A172 (cell line): ENCODE results near the gene ZFAND3. TPM values are rescaled to one million over a fixed set of nuclear protein-coding genes. Genes with fewer than 3 reads are reported as not detected.

Source experiments
- DNase-seq: peaks from one replicate; pipeline ENCODE4 v3.0.0-alpha.2; 2015; ENCODE audit warnings: low spot score
- total RNA-seq: library from RNA; depleted of rRNA; stranded (reverse); fragments of >200 nt; shearing (Covaris generic); gene quantifications from 2 replicates; pipeline ENCODE4 v1.2.3, GENCODE V29; 2014

The ZFAND3 gene
- total RNA-seq, 1 experiment from 2014 or later = 10.0 TPM

DNA sequence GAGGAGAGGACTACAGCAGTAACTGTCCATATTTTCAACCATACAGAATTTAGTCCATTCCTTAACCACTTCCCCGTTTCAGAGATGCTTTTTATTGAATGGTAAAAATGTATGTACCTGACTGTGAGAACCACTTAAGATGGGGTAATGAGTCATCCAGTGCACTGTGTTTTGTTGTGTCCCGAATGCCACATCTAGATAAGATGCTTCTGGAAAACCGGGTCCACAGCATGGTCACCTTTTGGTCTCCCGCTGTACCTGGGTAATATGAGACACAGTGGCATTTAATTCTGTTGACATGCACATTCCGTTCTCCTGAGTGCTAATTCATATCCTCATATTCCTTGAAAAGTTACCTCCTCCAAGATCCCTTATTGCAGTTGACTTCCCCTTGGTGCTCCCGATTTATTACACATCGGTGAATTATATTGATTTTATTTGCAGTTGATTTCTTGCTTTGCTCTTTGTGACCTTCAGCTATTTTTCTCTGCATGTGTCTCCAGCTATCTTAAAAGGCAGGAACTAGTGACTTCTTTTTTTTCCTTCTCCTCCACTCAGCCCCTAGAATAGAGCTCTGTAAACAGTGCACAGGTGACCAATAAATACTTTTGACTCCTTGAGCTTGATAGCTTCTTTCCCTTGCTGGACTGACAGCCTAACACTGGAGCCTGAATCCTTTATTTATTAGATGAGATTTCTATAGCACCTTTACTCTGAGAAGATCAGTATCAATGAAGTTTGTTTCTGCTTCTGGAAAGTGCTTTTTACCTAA, 314.6 kb downstream of the ZFAND3 start:
- DNase-seq = no peak

GRCh38 chr6:38134704-38135088, 315.2 kb downstream of the ZFAND3 start:
- no peak for DNase-seq

DNA sequence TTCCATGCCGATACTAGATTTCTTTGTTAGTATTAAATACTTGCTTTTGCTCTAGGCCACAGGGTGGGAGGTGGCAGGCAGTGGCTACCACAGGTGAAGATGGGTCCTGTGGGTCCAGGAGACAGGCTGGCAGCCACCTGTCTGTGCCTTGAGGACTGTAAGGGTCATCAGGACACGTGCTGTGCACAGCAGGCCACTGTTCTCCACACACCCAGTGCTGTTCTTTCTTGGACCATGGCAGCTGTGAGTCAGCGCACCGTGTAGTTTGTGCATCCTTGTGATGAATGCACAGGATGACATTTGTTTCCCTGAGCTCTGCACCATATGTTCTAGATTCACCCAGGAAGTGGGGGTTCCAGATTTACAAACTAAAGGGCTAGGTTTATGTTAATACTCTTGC, 317.0 kb downstream of the ZFAND3 start:
- no peak for DNase-seq

DNA sequence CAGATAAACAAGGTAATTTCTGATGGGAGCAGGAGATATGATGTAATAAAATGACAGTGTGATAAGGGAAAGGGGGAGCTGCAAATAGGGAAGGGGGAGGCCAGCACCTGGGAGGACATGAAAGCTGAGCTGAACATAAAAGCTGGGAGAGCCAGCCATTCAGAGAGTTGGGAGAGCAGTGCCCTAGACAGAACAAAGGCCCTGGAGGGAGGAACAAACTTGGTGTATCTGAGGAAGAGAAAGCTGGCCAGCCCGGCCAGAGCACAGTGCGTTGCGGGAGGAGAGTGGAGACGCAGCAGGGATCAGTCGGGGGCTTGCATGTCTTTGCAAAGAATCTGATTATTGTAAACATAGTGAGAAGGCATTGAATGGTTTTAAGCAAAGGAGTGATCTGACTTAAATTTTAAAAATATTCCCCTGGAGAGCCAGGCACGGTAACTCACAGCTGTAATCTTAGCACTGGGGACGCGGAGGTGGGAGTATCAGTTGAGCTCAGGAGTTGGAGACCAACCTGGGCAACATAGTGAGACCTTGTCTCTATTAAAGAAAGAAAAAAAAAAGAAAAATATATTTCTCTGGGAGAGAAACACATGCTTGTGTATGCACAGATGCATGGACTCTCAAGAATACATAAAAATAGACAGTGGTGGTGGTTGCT, 318.2 kb downstream of the ZFAND3 start:
- no peak for DNase-seq

DNA sequence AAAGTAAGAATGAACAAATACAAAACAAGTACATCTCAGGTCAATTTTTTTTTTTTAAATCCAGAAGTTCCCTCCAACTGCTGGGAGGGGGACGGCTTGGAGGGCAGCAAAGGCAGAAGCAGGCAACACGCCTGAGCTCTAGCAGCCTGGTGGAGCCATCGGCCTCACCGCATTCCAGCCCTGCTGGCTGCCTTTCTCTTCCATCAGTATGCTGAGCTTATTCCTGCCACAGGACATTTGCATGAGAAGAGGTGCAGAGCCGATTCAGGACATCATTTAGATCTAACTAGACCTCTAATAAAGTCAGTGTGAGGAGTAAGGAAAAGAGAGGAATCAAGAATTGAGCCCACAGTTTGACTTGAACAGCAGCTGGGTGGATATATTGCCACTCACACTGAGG, 318.8 kb downstream of the ZFAND3 start:
- DNase-seq = no peak

GRCh38 chr6:38141085-38141484, 321.6 kb downstream of the ZFAND3 start:
- no peak for DNase-seq

- no peak for DNase-seq
These were observed 322.2 kb downstream of the ZFAND3 start for GRCh38 chr6:38141716-38142115.

DNA sequence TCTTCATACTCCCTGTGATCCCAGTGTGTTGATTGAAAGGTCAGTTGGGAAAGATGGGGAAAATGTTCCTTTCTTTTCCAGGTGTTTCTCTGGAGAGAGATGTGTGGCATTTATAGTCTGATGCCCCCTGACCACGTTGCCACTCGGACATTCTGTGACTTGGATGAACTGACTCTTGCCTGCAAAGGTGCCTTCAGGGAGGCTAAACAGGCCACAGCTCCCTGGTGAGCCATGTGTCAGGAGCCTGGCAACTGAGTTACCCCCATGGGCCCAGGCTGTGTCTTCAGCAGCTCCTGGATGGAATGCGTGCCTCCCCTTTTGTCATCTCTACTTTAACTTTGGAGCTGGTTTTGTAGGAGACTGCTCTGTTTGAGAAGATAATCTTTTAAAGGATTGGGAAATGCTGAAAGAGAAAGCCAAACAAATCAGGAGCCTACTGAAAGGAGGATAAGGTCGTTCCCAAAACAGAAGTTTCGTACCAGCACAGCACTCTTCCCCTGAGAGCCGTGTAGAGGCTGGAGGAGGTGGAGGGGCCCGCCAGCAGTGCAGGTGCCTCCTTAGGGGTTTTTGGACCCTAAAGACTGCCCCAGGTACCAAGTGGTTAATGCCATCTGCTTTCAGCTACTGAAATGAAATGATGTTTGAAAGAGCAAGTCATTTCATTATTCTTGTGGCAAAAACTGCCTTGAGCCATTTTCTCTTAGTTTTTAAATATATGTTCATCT, 322.8 kb downstream of the ZFAND3 start:
- DNase-seq = no peak

DNA sequence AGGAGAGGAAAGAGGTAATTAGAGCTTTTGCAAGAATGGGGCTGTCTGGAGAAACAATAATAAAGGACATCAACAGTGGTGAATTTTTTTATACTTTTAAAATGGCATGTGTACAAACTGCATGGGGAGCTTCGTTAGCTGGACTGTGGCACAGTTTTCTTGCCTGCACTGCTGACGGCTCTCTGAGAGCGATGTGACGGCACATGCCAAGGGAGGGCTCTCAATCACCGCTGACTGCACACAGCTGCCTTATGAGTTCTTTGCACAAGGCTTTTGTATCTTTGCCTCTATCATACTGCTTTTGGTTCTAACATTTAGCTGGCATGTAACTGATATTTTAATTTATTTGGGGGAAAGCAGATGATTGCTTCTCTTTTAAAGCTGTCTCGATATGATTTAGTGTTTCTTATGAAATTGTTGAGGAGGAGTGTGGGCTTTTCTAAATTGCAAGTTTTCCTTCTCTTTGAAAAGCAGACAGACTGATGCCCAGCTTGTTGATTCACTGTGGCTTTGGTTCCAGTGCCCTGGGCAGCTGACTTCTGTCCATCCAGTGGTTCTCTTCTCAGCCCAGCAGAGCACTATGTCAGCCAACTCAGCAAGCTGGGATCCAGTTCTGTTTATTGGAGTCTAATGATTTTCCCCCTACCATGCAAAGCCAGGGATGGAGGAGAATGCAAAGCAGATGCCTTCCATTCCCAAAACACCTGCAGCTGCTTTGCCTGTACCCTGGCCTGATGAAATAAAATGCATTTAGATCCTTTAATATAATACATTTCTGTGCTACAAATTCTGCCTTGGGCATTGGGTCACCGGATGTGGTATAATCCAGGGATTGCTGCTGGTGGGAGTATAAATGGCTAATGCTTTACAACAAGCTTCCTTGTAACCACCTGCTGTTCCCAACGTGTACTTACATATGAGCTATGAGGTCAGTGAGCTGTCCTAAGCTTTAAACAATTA, 323.9 kb downstream of the ZFAND3 start:
- no peak for DNase-seq

- DNase-seq = no peak
These were observed 324.9 kb downstream of the ZFAND3 start for GRCh38 chr6:38144365-38144945.

GRCh38 chr6:38146021-38146733, 326.6 kb downstream of the ZFAND3 start:
- DNase-seq = no peak

- no peak for DNase-seq
These were observed 327.2 kb downstream of the ZFAND3 start for GRCh38 chr6:38146734-38147027.

GRCh38 chr6:38148606-38149005, 329.1 kb downstream of the ZFAND3 start:
- DNase-seq = no peak

- DNase-seq = no peak
These were observed 330.0 kb downstream of the ZFAND3 start for GRCh38 chr6:38149531-38149930.

GRCh38 chr6:38150021-38150420, 330.5 kb downstream of the ZFAND3 start:
- DNase-seq = no peak

DNA sequence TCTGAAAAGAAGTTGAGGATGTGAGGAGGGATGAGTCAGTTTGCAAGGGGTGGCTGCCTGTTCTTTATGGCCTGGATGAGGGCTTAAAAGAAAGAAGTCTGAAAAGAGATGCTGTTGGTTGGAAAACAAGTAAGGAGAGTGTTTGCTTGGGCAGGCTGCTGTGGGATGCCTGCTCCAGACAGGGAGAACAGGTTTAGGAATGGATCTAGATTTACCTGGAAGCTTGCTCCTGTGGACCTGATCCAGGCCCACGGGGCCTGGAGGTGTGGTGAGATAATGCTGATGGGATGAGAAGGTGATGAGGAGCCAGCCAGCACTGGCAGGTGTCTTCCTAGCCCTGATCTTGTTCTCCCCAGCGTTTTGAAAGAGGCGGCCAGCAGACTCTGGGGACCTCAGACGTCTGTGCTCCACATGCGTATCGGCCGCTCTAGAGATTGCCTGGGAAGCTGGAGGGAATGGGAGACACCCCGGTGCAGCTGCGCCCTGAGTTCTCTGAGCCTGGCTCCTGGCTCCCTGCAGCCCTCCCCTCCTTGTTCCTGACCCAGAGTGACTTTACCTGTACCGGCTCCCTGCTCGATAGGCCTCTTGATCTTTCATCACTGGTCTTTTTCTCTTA, 331.3 kb downstream of the ZFAND3 start:
- no peak for DNase-seq

- no peak for DNase-seq
These were observed 332.3 kb downstream of the ZFAND3 start for GRCh38 chr6:38151580-38152500.

- no peak for DNase-seq
These were observed 333.1 kb downstream of the ZFAND3 start for GRCh38 chr6:38152620-38153019.

GRCh38 chr6:38153076-38153797, 333.7 kb downstream of the ZFAND3 start:
- no peak for DNase-seq
